Fibroblast of peridontal ligament (primary cell): ENCODE results near the gene PHKG2.

Experiments
- DNase-seq: peaks from one replicate; pipeline ENCODE4 v3.0.0-alpha.2; 2010; ENCODE audit errors: extremely low read depth

The PHKG2 gene

GRCh38 chr16:30755955-30756780, 7.9 kb downstream of the PHKG2 start:
- DNase-seq: no peak

- no peak for DNase-seq
Observed at GRCh38 chr16:30756781-30757100, 8.5 kb downstream of the PHKG2 start.

GRCh38 chr16:30757316-30757715, 9.1 kb downstream of the PHKG2 start:
- no peak for DNase-seq

GRCh38 chr16:30758988-30759491, 10.8 kb downstream of the PHKG2 start:
- no peak for DNase-seq

- no peak for DNase-seq
Observed at GRCh38 chr16:30760001-30760559, 11.9 kb downstream of the PHKG2 start.

GRCh38 chr16:30760577-30761426, 12.6 kb downstream of the PHKG2 start:
- DNase-seq: no peak

- DNase-seq: no peak
Observed at GRCh38 chr16:30761427-30761927, 13.3 kb downstream of the PHKG2 start.

GRCh38 chr16:30761928-30762902, 14.0 kb downstream of the PHKG2 start, which contains the start of the genes CFAP119 and RNF40:
Gene CFAP119, minus strand, starts transcription at chr16:30762062. Its CDS starts 314 bp downstream, at chr16:30761748.
Gene RNF40, plus strand, starts transcription at chr16:30762322. Its CDS starts 224 bp downstream, at chr16:30762546.
- DNase-seq: peak; percentile 98

- no peak for DNase-seq
Observed at GRCh38 chr16:30762991-30763725, 14.9 kb downstream of the PHKG2 start.

GRCh38 chr16:30764086-30764485, 15.9 kb downstream of the PHKG2 start:
- DNase-seq: no peak

GRCh38 chr16:30764816-30765465, 16.7 kb downstream of the PHKG2 start:
- DNase-seq: no peak

- DNase-seq: no peak
Observed at GRCh38 chr16:30766206-30766932, 18.1 kb downstream of the PHKG2 start.

GRCh38 chr16:30766933-30767284, 18.7 kb downstream of the PHKG2 start:
- DNase-seq: no peak

GRCh38 chr16:30767767-30768465, 19.7 kb downstream of the PHKG2 start:
- DNase-seq: no peak

GRCh38 chr16:30768583-30769181, 20.5 kb downstream of the PHKG2 start:
- no peak for DNase-seq

GRCh38 chr16:30769379-30770089, 21.3 kb downstream of the PHKG2 start:
- no peak for DNase-seq

GRCh38 chr16:30771726-30772125, 23.5 kb downstream of the PHKG2 start:
- no peak for DNase-seq
